Epidermal melanocyte (primary cell): ENCODE results near the gene RMI1.
"Not testable (repeated sequence)": the region's sequence is repeated elsewhere in the genome, so short reads cannot be mapped to it uniquely, and the experiment has no call there.

Source experiments
- DNase-seq: peaks from one replicate; pipeline ENCODE4 v3.0.0; 2011; ENCODE audit warnings: low spot score; ENCODE audit not compliant: insufficient read length

RMI1 gene

GRCh38 chr9:83980395-83981125 is at the start of gene RMI1:
RMI1 (plus strand) TSS chr9:83980805; CDS start chr9:84000987, 20,182 bp downstream.
- peak; percentile 79 for DNase-seq

- DNase-seq = no peak
Observed at GRCh38 chr9:83930881-83931280, 49.7 kb upstream of the RMI1 start.

GRCh38 chr9:83932011-83932410 is 48.6 kb upstream of the RMI1 start:
- no peak for DNase-seq

GRCh38 chr9:83932851-83933250 is 47.8 kb upstream of the RMI1 start:
- no peak for DNase-seq

- no peak for DNase-seq
Observed at GRCh38 chr9:83933790-83934189, 46.8 kb upstream of the RMI1 start.

- DNase-seq = no peak
Observed at GRCh38 chr9:83934569-83935275, 45.9 kb upstream of the RMI1 start.

- no peak for DNase-seq
Observed at GRCh38 chr9:83935276-83935935, 45.2 kb upstream of the RMI1 start.

GRCh38 chr9:83936523-83936922 is 44.1 kb upstream of the RMI1 start:
- no peak for DNase-seq

GRCh38 chr9:83937861-83938455 is 42.6 kb upstream of the RMI1 start:
- peak; percentile 57 for DNase-seq

- DNase-seq = no peak
Observed at GRCh38 chr9:83940590-83941303, 39.9 kb upstream of the RMI1 start.

- DNase-seq = not testable (repeated sequence)
Observed at GRCh38 chr9:83948096-83948495, 32.5 kb upstream of the RMI1 start.

- no peak for DNase-seq
Observed at GRCh38 chr9:83956086-83956435, 24.5 kb upstream of the RMI1 start.

GRCh38 chr9:83956436-83957247 is 24.0 kb upstream of the RMI1 start:
- DNase-seq = peak; percentile 81

GRCh38 chr9:83957248-83957513 is 23.4 kb upstream of the RMI1 start:
- no peak for DNase-seq

- no peak for DNase-seq
Observed at GRCh38 chr9:83959061-83959460, 21.5 kb upstream of the RMI1 start.

- DNase-seq = no peak
Observed at GRCh38 chr9:83960991-83961390, 19.6 kb upstream of the RMI1 start.

GRCh38 chr9:83962165-83962564 is 18.4 kb upstream of the RMI1 start:
- no peak for DNase-seq

GRCh38 chr9:83964973-83965349 is 15.6 kb upstream of the RMI1 start:
- DNase-seq = no peak

- no peak for DNase-seq
Observed at GRCh38 chr9:83965350-83966208, 15.0 kb upstream of the RMI1 start.

- no peak for DNase-seq
Observed at GRCh38 chr9:83966209-83966582, 14.4 kb upstream of the RMI1 start.
